Tibial nerve (tissue), 4 donors: ENCODE measurements around the gene HOXA3.

Experiments
- CTCF ChIP-seq, 5 experiments: fragments of 200-600 bp in 3 of 5; fragments of 450-650 bp in 2 of 5; sonication (generic) in 3 of 5; IDR thresholded peaks; one replicate each; pipeline ENCODE4 v1.5.1; 2016 to 2019; ENCODE audit warnings: antibody characterized with exemption in 5 of 5, mild to moderate bottlenecking in 3 of 5, moderate library complexity in 2 of 5
- EP300 ChIP-seq, 2 donors: sonication (generic); formaldehyde crosslinking; IDR thresholded peaks; one replicate each; pipeline ENCODE4 v1.6.1; 2017; ENCODE audit warnings: antibody characterized with exemption in 2 of 2, mild to moderate bottlenecking in 1 of 2
- POLR2A ChIP-seq, 2 donors: fragments of 450-650 bp; IDR thresholded peaks; one replicate each; pipeline ENCODE4 v1.6.1; 2017; ENCODE audit warnings: antibody characterized with exemption in 2 of 2, mild to moderate bottlenecking in 2 of 2, moderate library complexity in 2 of 2

- TF ChIP-seq EP300 (IDR thresholded peaks at IDR 0.05) (no peak), CTCF (IDR thresholded peaks at IDR 0.05) (no peak), POLR2A (IDR thresholded peaks at IDR 0.05) (no peak)
These were observed 2.8 kb upstream of the HOXA3 start for GRCh38 chr7:27154901-27155815.
